Omental fat pad (tissue), 4 donors: ENCODE results near the gene PSORS1C1. TPM values are rescaled to one million over a fixed set of nuclear protein-coding genes. Genes with fewer than 3 reads are reported as not detected.
A peak's percentile ranks its signal among the peaks of the same experiment; 100 is the strongest.

Experiments used
- ATAC-seq: fragments of 150-250 bp; one replicate; pipeline ENCODE4 v1.9.1; 2016; ENCODE audit warnings: mild to moderate bottlenecking, moderate library complexity; ENCODE audit not compliant: low FRiP score
- DNase-seq: peaks from one replicate; pipeline ENCODE4 v3.0.0-alpha.2; 2019; ENCODE audit warnings: low spot score
- total RNA-seq, 4 donors: library from RNA; depleted of rRNA; stranded (reverse); fragments of >200 nt; gene quantifications; one replicate each; pipeline ENCODE4 v1.1.0, GENCODE V29; 2016
- TF ChIP-seq, protein P1 (sequence below), 3 donors: fragments of 450-650 bp; IDR thresholded peaks; one replicate each; pipeline ENCODE4 v1.5.1; 2016 to 2017; ENCODE audit warnings: antibody characterized with exemption in 3 of 3, mild to moderate bottlenecking in 3 of 3, moderate library complexity in 2 of 3

Gene PSORS1C1
- total RNA-seq, 4 donors from 2014 or later, result 0.60 to 1.3 (median 1.3) TPM

DNA sequence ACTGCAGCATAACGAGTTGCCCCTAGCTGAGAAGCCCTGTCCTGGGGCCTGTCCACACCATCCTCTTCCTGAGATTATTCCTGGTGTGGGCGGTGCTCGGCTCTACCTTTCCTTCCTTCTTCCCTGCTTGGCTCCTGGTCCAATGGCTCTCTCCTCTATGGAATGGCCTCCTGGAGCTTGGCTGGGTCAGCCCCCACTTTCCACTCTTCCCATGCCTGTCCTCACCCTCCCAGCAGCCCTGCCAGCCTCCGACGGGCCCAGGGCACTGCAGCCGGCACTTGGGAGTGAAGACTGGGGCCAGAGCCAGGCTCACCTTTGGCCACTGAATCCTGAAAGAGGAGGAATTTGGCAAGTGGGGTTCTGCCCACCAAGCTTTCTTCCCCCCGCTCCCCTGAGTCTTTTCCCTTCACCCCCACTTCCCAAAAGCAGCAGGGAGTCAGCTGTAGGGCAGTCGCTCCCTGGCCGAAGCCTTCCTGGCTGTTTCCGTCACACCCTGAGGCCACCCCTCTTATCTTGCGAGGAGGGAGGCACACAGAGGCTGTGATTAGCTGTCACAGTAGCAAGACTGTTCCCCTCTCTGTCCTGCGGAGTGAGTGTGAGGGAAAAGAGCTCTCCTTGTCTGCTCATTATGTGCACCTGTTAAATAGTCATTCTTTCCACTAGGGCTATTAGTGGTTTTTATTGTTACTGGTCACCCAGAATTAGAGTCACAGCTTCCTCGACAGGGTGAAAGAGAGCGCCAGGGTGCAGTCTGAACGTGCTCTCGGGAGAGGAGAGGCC is 12.0 kb downstream of the PSORS1C1 start:
- TF ChIP-seq, protein P1, sequence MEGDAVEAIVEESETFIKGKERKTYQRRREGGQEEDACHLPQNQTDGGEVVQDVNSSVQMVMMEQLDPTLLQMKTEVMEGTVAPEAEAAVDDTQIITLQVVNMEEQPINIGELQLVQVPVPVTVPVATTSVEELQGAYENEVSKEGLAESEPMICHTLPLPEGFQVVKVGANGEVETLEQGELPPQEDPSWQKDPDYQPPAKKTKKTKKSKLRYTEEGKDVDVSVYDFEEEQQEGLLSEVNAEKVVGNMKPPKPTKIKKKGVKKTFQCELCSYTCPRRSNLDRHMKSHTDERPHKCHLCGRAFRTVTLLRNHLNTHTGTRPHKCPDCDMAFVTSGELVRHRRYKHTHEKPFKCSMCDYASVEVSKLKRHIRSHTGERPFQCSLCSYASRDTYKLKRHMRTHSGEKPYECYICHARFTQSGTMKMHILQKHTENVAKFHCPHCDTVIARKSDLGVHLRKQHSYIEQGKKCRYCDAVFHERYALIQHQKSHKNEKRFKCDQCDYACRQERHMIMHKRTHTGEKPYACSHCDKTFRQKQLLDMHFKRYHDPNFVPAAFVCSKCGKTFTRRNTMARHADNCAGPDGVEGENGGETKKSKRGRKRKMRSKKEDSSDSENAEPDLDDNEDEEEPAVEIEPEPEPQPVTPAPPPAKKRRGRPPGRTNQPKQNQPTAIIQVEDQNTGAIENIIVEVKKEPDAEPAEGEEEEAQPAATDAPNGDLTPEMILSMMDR (IDR thresholded peaks at IDR 0.05), result no peak

DNA sequence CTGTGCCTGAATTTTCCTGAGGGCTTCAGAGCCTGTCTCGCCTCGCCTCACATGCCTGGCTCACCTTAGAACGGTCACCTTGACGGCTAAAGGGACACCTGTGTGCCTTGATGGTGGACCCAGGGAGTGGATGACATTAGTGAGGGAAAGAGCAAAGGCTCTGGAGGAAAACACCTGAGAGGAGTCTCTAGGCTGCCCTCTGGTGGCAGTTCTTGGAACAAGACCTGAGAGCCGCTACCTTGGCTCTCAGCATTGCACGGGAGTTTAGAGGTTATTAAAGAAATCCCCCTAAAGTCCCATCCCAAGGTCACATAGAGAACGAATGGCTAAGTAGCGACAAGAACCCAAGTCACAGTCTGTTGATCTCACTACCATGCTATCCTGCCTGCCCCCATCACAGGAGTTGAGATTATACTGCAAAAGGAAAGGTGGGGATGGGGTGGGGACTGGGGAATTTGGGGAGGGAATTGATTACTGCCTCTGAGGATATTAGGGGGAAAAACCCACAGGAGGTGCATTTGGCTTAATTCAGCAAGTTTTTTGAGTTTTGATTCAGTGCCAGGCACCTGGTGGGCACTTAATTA is 13.6 kb downstream of the PSORS1C1 start:
- TF ChIP-seq, protein P1 (IDR thresholded peaks at IDR 0.05), result peak in 1 of 3 donors; percentile 44
- DNase-seq, result peak; percentile 70
- ATAC-seq, result peak; percentile 38

More for the DNA sequence above, 12.0 kb downstream of the PSORS1C1 start:
- DNase-seq (no peak), ATAC-seq (no peak)

DNA sequence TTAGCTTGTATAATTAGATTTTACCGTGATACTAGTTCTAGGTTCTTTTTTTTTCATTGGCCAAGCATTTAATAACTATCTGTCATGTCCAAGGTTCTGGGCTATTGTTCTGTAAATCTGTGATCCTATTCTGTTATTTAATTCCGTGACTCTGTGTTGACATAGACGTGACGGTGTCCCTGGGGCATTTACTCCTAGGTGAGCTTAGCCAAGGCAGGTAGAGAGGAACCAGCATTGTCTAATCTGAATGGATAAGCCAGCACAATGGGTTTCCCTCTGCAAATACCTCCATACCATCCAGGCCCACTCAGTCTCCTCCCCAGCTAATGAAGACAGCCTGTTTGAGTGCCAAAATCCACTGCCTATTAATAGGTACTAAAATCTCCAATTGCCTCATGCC is 14.5 kb downstream of the PSORS1C1 start:
- DNase-seq, result no peak
- no peak for ATAC-seq
- TF ChIP-seq, protein P1 (IDR thresholded peaks at IDR 0.05), result no peak

DNA sequence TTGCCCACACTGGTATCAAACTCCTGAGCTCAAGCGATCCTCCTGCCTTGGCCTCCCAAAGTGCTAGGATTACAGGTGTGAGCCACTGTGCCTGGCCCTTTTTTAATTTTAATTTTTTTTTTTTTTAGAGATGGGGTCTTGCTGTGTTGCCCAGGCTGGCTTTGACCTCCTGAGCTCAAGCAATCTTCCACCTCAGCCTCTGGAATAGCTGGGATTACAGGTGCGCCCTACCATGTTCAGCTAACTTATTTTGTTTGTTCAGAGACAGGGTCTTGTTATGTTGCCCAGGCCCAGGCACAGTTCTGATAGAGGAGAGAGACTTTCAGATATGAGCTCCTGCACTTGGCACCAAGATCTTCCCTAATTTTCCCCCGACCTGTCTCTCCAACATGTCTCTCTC is 16.2 kb downstream of the PSORS1C1 start:
- TF ChIP-seq, protein P1 (IDR thresholded peaks at IDR 0.05), result no peak
- DNase-seq (no peak), ATAC-seq (no peak)

DNA sequence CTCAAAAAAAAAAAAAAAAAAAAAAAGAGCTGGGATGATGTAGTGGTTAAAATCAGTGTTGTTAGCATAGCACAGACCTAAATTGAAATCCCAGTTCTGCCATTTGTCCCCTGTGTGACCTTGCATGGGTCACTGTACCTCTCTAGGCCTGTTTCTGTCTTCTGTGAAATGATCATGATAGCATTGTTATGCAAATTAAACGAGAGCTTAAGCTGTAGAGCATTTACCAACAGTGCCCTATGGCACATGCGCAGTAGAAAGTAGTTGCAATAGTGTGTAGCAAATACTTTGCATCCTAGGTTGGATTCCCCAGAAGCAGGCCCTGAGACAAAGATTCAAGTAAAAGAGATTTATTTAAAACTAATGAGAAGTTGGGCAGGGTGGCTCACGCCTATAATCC is 17.0 kb downstream of the PSORS1C1 start:
- ATAC-seq (no peak), DNase-seq (no peak)
- TF ChIP-seq, protein P1 (IDR thresholded peaks at IDR 0.05), result no peak

DNA sequence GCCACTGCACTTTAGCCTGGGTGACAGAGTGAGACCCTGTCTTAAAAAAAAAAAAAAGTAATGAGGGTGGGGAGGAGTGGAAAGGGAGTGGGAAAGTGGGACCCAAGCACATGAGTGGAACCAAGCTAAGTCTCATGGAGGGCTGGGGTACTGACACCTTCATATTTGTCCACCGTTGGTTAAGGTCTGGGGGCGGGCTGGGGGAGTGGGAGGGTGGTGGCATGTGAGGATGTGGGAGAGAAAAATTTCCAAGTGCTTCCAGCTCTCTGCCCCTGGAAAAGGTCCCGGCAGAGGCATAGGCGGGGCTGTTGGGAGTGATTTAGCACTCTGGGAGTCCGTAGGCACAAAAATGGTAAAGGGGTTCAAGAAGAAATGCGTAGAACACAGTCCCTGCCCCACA is 18.2 kb downstream of the PSORS1C1 start:
- no peak for ATAC-seq
- DNase-seq, result no peak
- TF ChIP-seq, protein P1 (IDR thresholded peaks at IDR 0.05), result no peak

DNA sequence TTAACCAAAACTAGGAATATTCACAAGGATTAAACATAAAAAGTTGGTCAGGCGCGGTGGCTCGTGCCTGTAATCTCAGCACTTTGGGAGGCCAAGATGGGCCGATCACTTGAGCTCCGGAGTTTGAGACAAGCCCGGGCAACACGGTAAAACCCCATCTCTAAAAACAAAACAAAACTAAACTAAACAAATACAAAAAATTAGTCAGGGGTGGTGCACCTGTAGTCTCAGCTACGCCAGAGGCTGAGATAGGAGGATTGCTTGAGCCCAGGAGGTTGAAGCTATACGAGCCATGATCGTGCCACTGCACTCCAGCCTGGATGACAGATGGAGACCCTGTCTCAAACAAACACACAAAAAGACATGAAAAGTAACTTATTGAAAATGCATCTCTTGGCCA is 21.1 kb downstream of the PSORS1C1 start:
- TF ChIP-seq, protein P1 (IDR thresholded peaks at IDR 0.05), result no peak
- ATAC-seq, result no peak

More for the DNA sequence above, 21.1 kb downstream of the PSORS1C1 start:
- DNase-seq, result no peak
